22Rv1 (cell line): ENCODE data around the gene TTF2.

Experiments used
- ZFX ChIP-seq: fragments of 450-650 bp; IDR thresholded peaks from 2 replicates; pipeline ENCODE4 v1.6.1; 2017; ENCODE audit warnings: antibody characterized with exemption, borderline replicate concordance
- TF ChIP-seq, protein P1 (sequence below): fragments of 450-650 bp; IDR thresholded peaks from 2 replicates; pipeline ENCODE4 v1.5.1; 2017; ENCODE audit warnings: mild to moderate bottlenecking

DNA sequence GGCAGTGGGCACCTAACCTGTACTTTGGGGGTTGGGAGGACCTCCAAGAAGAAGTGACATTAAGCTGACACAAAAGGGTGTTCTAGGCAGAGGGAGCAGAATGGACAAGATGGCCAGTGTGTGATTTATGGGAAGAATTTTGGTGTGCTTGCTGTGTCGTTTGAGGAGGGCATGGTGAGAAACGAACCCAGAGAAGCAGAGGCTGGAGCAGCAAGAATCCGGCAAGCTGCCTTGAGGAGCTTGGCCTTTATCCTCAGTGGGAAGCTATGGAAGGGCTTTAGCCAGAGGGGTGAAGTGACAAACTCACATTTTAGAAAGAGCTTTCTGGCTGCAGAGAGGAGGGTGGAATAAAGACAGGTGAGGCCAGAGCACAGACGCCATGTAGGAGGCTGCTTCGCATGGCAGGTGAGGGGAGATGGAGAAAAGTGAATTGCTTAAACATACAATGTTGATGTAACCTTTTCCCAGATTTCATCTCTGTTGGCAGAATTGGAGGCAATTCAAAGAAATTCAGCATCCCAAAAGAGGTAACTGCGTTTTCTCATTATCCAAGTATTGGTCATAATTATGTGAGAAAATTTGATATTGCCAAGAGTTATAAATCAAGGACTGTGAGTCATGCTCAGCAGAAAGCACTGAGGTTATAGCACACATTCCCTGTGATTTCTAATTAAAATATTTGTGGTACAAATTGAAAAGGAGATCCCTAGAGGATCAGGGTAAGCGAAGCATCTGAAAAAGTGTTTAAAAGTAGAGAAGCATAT, 34.9 kb downstream of the TTF2 start:
- TF ChIP-seq, protein P1, sequence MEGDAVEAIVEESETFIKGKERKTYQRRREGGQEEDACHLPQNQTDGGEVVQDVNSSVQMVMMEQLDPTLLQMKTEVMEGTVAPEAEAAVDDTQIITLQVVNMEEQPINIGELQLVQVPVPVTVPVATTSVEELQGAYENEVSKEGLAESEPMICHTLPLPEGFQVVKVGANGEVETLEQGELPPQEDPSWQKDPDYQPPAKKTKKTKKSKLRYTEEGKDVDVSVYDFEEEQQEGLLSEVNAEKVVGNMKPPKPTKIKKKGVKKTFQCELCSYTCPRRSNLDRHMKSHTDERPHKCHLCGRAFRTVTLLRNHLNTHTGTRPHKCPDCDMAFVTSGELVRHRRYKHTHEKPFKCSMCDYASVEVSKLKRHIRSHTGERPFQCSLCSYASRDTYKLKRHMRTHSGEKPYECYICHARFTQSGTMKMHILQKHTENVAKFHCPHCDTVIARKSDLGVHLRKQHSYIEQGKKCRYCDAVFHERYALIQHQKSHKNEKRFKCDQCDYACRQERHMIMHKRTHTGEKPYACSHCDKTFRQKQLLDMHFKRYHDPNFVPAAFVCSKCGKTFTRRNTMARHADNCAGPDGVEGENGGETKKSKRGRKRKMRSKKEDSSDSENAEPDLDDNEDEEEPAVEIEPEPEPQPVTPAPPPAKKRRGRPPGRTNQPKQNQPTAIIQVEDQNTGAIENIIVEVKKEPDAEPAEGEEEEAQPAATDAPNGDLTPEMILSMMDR, result no peak
- no peak for TF ChIP-seq ZFX
